ENCODE data around the gene UBE2F. TPM values are rescaled to one million over a fixed set of nuclear protein-coding genes. Genes with fewer than 3 reads are reported as not detected.

The UBE2F gene
- total and polyA plus RNA-seq, 9 of the 15 experiments (the other 6 are each of a cell fraction or from before 2014, with no cell fraction given): 18.1 to 88.1 (median 53.0) TPM

GRCh38 chr2:237964578-237965404 lies 2.0 kb upstream of the UBE2F start (continued):
- TF ChIP-seq SREBF1 (IDR thresholded peaks at IDR 0.05; ENCODE audit: borderline replicate concordance, low read depth, low read length): peak; percentile 71; the same call in 1 of the 2 replicates
- TF ChIP-seq, protein P1, sequence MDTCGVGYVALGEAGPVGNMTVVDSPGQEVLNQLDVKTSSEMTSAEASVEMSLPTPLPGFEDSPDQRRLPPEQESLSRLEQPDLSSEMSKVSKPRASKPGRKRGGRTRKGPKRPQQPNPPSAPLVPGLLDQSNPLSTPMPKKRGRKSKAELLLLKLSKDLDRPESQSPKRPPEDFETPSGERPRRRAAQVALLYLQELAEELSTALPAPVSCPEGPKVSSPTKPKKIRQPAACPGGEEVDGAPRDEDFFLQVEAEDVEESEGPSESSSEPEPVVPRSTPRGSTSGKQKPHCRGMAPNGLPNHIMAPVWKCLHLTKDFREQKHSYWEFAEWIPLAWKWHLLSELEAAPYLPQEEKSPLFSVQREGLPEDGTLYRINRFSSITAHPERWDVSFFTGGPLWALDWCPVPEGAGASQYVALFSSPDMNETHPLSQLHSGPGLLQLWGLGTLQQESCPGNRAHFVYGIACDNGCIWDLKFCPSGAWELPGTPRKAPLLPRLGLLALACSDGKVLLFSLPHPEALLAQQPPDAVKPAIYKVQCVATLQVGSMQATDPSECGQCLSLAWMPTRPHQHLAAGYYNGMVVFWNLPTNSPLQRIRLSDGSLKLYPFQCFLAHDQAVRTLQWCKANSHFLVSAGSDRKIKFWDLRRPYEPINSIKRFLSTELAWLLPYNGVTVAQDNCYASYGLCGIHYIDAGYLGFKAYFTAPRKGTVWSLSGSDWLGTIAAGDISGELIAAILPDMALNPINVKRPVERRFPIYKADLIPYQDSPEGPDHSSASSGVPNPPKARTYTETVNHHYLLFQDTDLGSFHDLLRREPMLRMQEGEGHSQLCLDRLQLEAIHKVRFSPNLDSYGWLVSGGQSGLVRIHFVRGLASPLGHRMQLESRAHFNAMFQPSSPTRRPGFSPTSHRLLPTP (IDR thresholded peaks at IDR 0.05; ENCODE audit: borderline replicate concordance, extremely low read depth, insufficient read length): no peak
- no peak for TF ChIP-seq SFPQ (IDR thresholded peaks at IDR 0.05; ENCODE audit: low read depth, low read length)
- no peak for TF ChIP-seq ARHGAP35 (IDR thresholded peaks at IDR 0.05; ENCODE audit: partially characterized antibody)
- TF ChIP-seq NELFE (IDR thresholded peaks at IDR 0.05; ENCODE audit: insufficient read depth, insufficient read length): no peak
- TF ChIP-seq NFXL1 (CRISPR knock-in tag; IDR thresholded peaks at IDR 0.05): peak; percentile 89
- peak in 1 of 2 experiments; percentile 96; a peak in 2 of 4 replicates for TF ChIP-seq ZNF318 (IDR thresholded peaks at IDR 0.05; ENCODE audit: borderline replicate concordance in 1 of 2, low read depth in 1 of 2)
- no peak for TF ChIP-seq THRAP3 (IDR thresholded peaks at IDR 0.05; ENCODE audit: borderline replicate concordance)
- TF ChIP-seq TAF7 (tag; IDR thresholded peaks at IDR 0.05): peak; percentile 84
- peak; percentile 92 for TF ChIP-seq MTF1 (CRISPR knock-in tag; IDR thresholded peaks at IDR 0.05; ENCODE audit: borderline replicate concordance)

Data from K562 (cell line).